ENCODE results near the gene MACF1. TPM values are rescaled to one million over a fixed set of nuclear protein-coding genes. Genes with fewer than 3 reads are reported as not detected.

The MACF1 gene
- total and polyA plus RNA-seq, 4 donors: 23.3 to 216 (median 51.2) TPM

DNA sequence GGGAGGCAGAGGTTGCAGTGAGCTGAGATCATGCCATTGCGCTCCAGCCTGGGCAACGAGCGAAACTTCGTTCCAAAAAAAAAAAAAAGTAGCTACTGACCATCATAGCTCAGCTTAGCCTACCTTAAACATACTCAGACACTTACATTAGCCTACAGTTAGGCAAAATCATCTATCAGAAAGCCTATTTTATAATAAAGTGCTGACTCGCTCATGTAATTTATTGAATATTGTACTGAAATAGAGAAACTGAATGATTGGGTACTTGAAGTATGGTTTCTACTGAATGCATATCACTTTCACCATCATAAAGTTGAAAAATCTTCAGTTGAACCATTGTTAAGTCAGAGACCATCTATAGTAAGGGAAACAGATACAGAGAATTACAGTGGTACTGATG lies 193.0 kb downstream of the MACF1 start:
- Histone ChIP-seq H3K4me1 (ENCODE audit: control insufficient read depth in 4 of 4, insufficient read depth in 4 of 4, low read length in 3 of 4) (peaks cover 8 to 36% (median 23%) of the 10 kb centered on the region in 4 donors), H3K27me3 (ENCODE audit: control insufficient read depth in 4 of 4, insufficient read depth in 4 of 4, low read length in 3 of 4) (no peaks in the 10 kb centered on the region), H3K9me3 (ENCODE audit: control insufficient read depth in 4 of 4, low read length in 3 of 4) (no peaks in the 10 kb centered on the region), H3K9ac (ENCODE audit: low read depth in 1 of 2, low read length in 2 of 2) (no peak overlapping the region), H3K27ac (ENCODE audit: low read depth in 1 of 2, low read length in 2 of 2) (peak overlapping the region in 1 of 2 donors; percentile 22), H3K4me3 (ENCODE audit: low read depth in 1 of 3, low read length in 3 of 3) (no peak overlapping the region), H3K36me3 (ENCODE audit: control insufficient read depth in 4 of 4, insufficient read depth in 3 of 4, low read depth in 1 of 4, low read length in 3 of 4) (no peaks in the 10 kb centered on the region)
- no peak for DNase-seq (ENCODE audit: low spot score)
- WGBS: 88% methylated on average over 5 of the region's 5 CpGs
- TF ChIP-seq, protein P1, sequence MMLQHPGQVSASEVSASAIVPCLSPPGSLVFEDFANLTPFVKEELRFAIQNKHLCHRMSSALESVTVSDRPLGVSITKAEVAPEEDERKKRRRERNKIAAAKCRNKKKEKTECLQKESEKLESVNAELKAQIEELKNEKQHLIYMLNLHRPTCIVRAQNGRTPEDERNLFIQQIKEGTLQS (IDR thresholded peaks at IDR 0.05): no peak
- TF ChIP-seq GABPA (IDR thresholded peaks at IDR 0.05 in 1 of 2, conservative IDR thresholded peaks at IDR 0.05 in 1 of 2): no peak
- TF ChIP-seq RXRA (IDR thresholded peaks at IDR 0.05): no peak
- no peak for TF ChIP-seq NR2F2 (IDR thresholded peaks at IDR 0.05)
- TF ChIP-seq ZBTB33 (IDR thresholded peaks at IDR 0.05): no peak
- TF ChIP-seq, protein P2, sequence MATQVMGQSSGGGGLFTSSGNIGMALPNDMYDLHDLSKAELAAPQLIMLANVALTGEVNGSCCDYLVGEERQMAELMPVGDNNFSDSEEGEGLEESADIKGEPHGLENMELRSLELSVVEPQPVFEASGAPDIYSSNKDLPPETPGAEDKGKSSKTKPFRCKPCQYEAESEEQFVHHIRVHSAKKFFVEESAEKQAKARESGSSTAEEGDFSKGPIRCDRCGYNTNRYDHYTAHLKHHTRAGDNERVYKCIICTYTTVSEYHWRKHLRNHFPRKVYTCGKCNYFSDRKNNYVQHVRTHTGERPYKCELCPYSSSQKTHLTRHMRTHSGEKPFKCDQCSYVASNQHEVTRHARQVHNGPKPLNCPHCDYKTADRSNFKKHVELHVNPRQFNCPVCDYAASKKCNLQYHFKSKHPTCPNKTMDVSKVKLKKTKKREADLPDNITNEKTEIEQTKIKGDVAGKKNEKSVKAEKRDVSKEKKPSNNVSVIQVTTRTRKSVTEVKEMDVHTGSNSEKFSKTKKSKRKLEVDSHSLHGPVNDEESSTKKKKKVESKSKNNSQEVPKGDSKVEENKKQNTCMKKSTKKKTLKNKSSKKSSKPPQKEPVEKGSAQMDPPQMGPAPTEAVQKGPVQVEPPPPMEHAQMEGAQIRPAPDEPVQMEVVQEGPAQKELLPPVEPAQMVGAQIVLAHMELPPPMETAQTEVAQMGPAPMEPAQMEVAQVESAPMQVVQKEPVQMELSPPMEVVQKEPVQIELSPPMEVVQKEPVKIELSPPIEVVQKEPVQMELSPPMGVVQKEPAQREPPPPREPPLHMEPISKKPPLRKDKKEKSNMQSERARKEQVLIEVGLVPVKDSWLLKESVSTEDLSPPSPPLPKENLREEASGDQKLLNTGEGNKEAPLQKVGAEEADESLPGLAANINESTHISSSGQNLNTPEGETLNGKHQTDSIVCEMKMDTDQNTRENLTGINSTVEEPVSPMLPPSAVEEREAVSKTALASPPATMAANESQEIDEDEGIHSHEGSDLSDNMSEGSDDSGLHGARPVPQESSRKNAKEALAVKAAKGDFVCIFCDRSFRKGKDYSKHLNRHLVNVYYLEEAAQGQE (IDR thresholded peaks at IDR 0.05): no peak
- TF ChIP-seq SP1 (IDR thresholded peaks at IDR 0.05): no peak
- no peak for TF ChIP-seq FOXA1 (IDR thresholded peaks at IDR 0.05)
- TF ChIP-seq, protein P3, sequence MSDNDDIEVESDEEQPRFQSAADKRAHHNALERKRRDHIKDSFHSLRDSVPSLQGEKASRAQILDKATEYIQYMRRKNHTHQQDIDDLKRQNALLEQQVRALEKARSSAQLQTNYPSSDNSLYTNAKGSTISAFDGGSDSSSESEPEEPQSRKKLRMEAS (IDR thresholded peaks at IDR 0.05): no peak
- no peak for TF ChIP-seq TAF1 (conservative IDR thresholded peaks at IDR 0.05)
- TF ChIP-seq HNF4A (conservative IDR thresholded peaks at IDR 0.05): no peak
- no peak for TF ChIP-seq JUND (IDR thresholded peaks at IDR 0.05)
- no peak for TF ChIP-seq FOXA2 (IDR thresholded peaks at IDR 0.05)
- no peak for TF ChIP-seq RAD21 (IDR thresholded peaks at IDR 0.05)
- TF ChIP-seq CTCF (IDR thresholded peaks at IDR 0.05; ENCODE audit: low read depth, low read length, missing input control): no peak
- TF ChIP-seq YY1 (IDR thresholded peaks at IDR 0.05): no peak
- no peak for TF ChIP-seq HNF4G (IDR thresholded peaks at IDR 0.05)
- TF ChIP-seq EGR1 (IDR thresholded peaks at IDR 0.05; ENCODE audit: low read depth in 2 of 2): no peak
